ENCODE data around the gene NOS3.

Gene NOS3

DNA sequence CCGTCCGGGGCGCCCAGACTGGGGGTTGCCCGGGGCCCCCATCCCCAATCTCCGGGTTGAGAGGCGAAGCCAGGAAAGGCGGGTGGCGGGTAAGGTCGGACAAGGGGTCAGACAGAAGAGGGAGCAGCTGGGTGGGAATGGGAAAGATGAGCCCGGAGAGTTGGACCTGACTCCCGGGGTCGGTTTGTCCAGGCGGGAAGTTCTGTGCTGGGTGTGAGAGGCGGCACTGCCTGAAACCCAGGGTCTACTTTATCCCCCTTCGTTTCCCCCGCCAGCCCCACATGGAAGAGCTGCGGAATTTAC is 69.2 kb downstream of the NOS3 start:
- peaks cover 34% of the 10 kb centered on the region for H3K4me1 Mint-ChIP-seq (ENCODE audit: low read depth)
- H3K4me3 Mint-ChIP-seq, result peak overlapping the region; percentile 93
- no peaks in the 10 kb centered on the region for H3K27me3 Mint-ChIP-seq
- H3K27ac Mint-ChIP-seq, result peak overlapping the region; percentile 31
- H3K36me3 Mint-ChIP-seq (ENCODE audit: low read depth), result no peaks in the 10 kb centered on the region
- H3K9me3 Mint-ChIP-seq, result no peaks in the 10 kb centered on the region

DNA sequence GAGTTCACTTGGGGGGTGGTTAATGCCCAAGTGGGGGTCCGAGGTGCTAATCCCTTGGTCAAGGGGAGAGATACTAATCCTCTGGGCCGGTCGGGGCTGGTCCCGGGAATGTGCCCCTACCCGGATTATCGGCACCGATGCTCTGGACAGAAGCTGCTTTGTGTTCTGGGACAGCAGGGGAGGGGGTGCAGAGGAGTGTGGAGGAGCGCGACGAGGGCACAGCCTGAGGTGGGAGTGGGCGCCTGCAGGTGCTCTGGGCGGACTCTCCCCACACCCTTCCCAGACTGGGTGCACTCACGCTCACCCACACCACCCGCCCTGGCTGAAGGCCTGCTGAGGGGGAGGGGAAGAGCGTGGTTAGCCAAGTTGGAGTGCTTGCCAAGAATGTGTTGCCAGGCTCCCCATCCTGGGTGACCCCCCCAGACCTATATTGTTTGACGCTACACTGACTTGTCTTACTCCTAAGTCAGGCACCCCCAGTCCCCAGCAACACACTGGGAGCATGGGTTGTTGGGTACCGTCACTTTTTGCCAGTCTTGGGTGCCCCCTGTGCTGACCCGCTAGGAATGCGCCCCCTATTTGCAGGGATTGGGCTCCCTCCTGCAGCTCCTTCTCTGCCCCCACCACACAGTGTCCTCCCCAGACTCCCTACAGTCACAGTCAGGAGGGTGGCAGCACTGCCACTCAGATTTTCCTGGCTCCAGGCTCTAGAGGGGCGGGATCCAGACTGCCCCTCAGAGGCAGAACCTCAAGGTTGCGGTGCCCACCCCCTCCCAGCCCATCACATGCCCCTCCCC is 69.8 kb downstream of the NOS3 start:
- peaks cover 5% of the 10 kb centered on the region for H3K36me3 Mint-ChIP-seq (ENCODE audit: low read depth)
- no peaks in the 10 kb centered on the region for H3K9me3 Mint-ChIP-seq
- H3K27me3 Mint-ChIP-seq, result no peaks in the 10 kb centered on the region
- peak overlapping the region; percentile 31 for H3K27ac Mint-ChIP-seq
- H3K4me1 Mint-ChIP-seq (ENCODE audit: low read depth), result peaks cover 34% of the 10 kb centered on the region
- H3K4me3 Mint-ChIP-seq, result peak overlapping the region; percentile 93

DNA sequence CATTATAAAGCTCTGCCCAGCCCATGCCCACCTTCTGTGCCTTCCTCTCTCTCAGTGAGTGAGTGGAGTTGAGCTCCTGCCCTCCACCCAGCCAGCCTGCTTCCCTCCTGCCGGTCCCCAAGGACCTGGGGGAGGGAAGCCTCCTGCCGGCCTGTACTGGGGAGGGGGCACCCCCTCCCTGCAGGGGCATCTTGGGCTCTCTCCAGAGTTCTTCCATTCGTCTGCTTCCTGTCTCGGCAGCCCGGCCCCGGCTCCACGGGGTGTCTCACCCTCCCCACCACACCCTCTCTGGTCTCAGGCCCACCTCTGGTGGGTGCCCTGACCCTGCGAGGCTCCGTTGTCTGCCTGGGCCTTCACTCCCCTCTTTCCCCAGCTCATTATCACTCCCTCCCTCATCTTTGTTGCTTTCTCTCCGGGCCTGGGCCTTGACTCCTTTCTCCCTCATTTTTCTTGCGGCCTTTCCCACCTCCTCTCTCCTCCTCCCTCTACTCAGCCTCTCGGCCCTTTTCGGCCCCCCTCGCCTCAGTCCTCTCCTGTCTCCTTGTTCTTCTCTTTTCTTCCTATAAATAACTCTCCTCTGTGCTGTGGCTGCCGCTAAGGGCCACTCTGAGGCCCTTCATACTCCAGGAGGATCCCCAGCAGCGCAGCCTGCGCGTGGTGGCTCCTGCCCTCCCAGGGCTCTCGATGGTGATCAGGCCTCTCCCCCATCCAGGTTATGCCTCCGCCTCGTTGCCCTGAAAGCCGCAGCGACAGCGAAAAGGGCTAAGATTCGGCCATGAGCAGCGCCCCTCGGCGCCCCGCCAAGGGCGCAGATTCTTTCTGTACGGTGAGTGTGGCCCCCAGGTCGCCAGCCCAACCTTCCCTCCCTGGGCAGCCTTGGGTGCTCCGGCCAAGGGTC is 70.6 kb downstream of the NOS3 start:
- Mint-ChIP-seq H3K27me3 (no peaks in the 10 kb centered on the region), H3K4me1 (ENCODE audit: low read depth) (peaks cover 34% of the 10 kb centered on the region), H3K27ac (peak overlapping the region; percentile 61)

GRCh38 chr7:151062111-151062398 is 71.2 kb downstream of the NOS3 start:
- no peak overlapping the region for H3K4me3 Mint-ChIP-seq
- H3K27me3 Mint-ChIP-seq, result no peaks in the 10 kb centered on the region
- H3K4me1 Mint-ChIP-seq (ENCODE audit: low read depth), result peaks cover 29% of the 10 kb centered on the region
- H3K36me3 Mint-ChIP-seq (ENCODE audit: low read depth), result peaks cover 8% of the 10 kb centered on the region
- H3K9me3 Mint-ChIP-seq, result no peaks in the 10 kb centered on the region
- H3K27ac Mint-ChIP-seq, result no peak overlapping the region

More for the DNA sequence above, 70.6 kb downstream of the NOS3 start:
- Mint-ChIP-seq H3K36me3 (ENCODE audit: low read depth) (peaks cover 5% of the 10 kb centered on the region), H3K9me3 (no peaks in the 10 kb centered on the region), H3K4me3 (peak overlapping the region; percentile 93)

DNA sequence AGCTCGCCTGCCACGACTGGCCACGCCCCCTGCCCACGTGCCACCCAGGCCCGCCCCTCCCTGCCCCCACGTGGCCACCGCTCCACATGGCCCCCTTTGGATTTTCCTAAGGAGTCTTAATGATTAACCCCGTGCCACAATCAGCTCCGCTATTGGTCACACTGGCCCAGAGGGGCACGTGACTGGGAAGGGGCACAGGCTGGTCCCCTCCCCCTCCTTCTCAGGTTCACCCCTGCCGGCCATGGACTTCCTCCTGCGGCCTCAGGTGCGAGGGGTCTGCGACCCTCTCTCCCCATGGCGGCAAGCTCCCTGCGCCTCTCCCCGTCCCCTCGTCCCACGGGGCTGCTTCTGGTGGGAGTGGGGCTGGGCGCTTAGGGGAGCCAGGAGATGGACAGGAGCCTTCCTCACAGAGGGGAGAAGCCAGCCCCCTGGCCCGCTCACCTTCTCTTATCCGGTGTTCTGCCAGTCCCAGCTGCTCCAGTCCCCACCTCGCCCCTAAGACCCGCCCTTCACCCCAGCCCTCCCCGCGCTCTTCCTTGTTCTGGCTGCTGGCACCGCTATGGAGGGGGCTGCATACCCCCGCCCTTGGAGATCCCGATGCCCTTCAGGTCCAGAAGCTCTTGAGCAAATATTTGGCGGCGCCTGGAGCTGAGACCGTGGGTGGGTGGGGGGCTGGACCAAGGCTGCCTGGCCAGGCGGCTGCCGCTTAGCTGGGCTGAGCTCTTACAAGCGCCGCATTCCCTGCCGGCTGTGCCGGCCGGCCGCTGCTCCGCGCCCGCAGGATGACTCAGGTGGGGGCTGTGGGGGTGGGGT is 71.8 kb downstream of the NOS3 start:
- Mint-ChIP-seq H3K36me3 (ENCODE audit: low read depth) (peaks cover 12% of the 10 kb centered on the region), H3K4me3 (no peak overlapping the region), H3K4me1 (ENCODE audit: low read depth) (peaks cover 24% of the 10 kb centered on the region)

GRCh38 chr7:151063212-151063561 is 72.4 kb downstream of the NOS3 start:
- Mint-ChIP-seq H3K27ac (no peak overlapping the region), H3K4me3 (no peak overlapping the region)

More for the DNA sequence above, 71.8 kb downstream of the NOS3 start:
- Mint-ChIP-seq H3K27me3 (no peaks in the 10 kb centered on the region), H3K9me3 (no peaks in the 10 kb centered on the region), H3K27ac (no peak overlapping the region)

More at GRCh38 chr7:151063212-151063561, 72.4 kb downstream of the NOS3 start:
- H3K36me3 Mint-ChIP-seq (ENCODE audit: low read depth), result peaks cover 18% of the 10 kb centered on the region
- peaks cover 21% of the 10 kb centered on the region for H3K4me1 Mint-ChIP-seq (ENCODE audit: low read depth)
- no peaks in the 10 kb centered on the region for H3K9me3 Mint-ChIP-seq
- H3K27me3 Mint-ChIP-seq, result no peaks in the 10 kb centered on the region

Data from stimulated activated naive CD8-positive, alpha-beta T cell treated with anti-CD3 and anti-CD28 coated beads, Interleukin-15, Interleukin-2, amounts not matched to agents 100 ng/mL and 50 ng/mL, for 24 hours (primary cell).